Muscle of leg (tissue), 16 donors: ENCODE results near the gene KLHL9. TPM values are rescaled to one million over a fixed set of nuclear protein-coding genes. Genes with fewer than 3 reads are reported as not detected.
A peak's percentile ranks its signal among the peaks of the same experiment; 100 is the strongest.
"Not testable (repeated sequence)": the region's sequence is repeated elsewhere in the genome, so short reads cannot be mapped to it uniquely, and the experiment has no call there.

Experiments used
- DNase-seq: peaks from one replicate; pipeline ENCODE4 v3.0.0; 2013
- H3K27ac ChIP-seq: one replicate; pipeline ENCODE4 v1.5.1; 2013; ENCODE audit warnings: mild to moderate bottlenecking, low read length, control low read depth
- H3K27me3 ChIP-seq: one replicate; pipeline ENCODE4 v1.6.1; 2013; ENCODE audit warnings: low read length; ENCODE audit not compliant: control insufficient read depth, insufficient read depth
- H3K36me3 ChIP-seq: one replicate; pipeline ENCODE4 v1.6.1; 2013; ENCODE audit warnings: low read length; ENCODE audit not compliant: control insufficient read depth, insufficient read depth
- H3K4me1 ChIP-seq: one replicate; pipeline ENCODE4 v1.6.1; 2013; ENCODE audit warnings: low read length; ENCODE audit not compliant: control insufficient read depth, insufficient read depth
- H3K4me3 ChIP-seq: one replicate; pipeline ENCODE4 v1.5.1; 2013; ENCODE audit warnings: low read length, control low read depth
- H3K9me3 ChIP-seq: replicated peaks from 2 replicates; pipeline ENCODE4 v1.6.1; 2013; ENCODE audit warnings: low read depth, low read length; ENCODE audit not compliant: control insufficient read depth
- WGBS: methylation state at CpG from one replicate; pipeline ENCODE4 v1.1.5; 2013; ENCODE audit warnings: missing lambda C conversion rate; ENCODE audit not compliant: insufficient coverage; 5-methylcytosine and 5-hydroxymethylcytosine counted together
- long read RNA-seq, 11 donors: transcript quantifications; one replicate each; lab custom pipeline, GENCODE V29; 2026
- polyA plus RNA-seq, 8 donors: library from polyadenylated mRNA; unstranded; fragments of 120-200 nt; gene quantifications; one replicate each; pipeline versions ENCODE4 v1.2.1 to v1.2.3, GENCODE V29; 2013; ENCODE audit warnings: inconsistent platforms in 1 of 8, low replicate concordance in 1 of 8; ENCODE audit not compliant: insufficient read length in 8 of 8, insufficient read depth in 1 of 8
- total RNA-seq: library from RNA; stranded (reverse); fragments of 120-200 nt; gene quantifications from one replicate; pipeline ENCODE4 v1.2.4, GENCODE V29; 2013

The KLHL9 gene, protein sequence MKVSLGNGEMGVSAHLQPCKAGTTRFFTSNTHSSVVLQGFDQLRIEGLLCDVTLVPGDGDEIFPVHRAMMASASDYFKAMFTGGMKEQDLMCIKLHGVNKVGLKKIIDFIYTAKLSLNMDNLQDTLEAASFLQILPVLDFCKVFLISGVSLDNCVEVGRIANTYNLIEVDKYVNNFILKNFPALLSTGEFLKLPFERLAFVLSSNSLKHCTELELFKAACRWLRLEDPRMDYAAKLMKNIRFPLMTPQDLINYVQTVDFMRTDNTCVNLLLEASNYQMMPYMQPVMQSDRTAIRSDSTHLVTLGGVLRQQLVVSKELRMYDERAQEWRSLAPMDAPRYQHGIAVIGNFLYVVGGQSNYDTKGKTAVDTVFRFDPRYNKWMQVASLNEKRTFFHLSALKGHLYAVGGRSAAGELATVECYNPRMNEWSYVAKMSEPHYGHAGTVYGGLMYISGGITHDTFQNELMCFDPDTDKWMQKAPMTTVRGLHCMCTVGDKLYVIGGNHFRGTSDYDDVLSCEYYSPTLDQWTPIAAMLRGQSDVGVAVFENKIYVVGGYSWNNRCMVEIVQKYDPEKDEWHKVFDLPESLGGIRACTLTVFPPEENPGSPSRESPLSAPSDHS
- total RNA-seq (22.5 TPM), polyA plus RNA-seq (10 to 100 TPM; 16.8 to 31.6 (median 21.5) TPM)
- long read RNA-seq, donor 1, full-length matches to known transcripts = 8 of 8 reads
- long read RNA-seq, donor 1, partial matches to known transcripts = 0 of 8 reads
- long read RNA-seq, donor 1, other reads (novel, unspliced or antisense) = 0 of 8 reads
- long read RNA-seq, donor 2, full-length matches to known transcripts = 5 of 5 reads
- long read RNA-seq, donor 2, partial matches to known transcripts = 0 of 5 reads
- long read RNA-seq, donor 2, other reads (novel, unspliced or antisense) = 0 of 5 reads
- long read RNA-seq, donor 3, full-length matches to known transcripts = 21 of 21 reads
- long read RNA-seq, donor 3, partial matches to known transcripts = 0 of 21 reads
- long read RNA-seq, donor 3, other reads (novel, unspliced or antisense) = 0 of 21 reads
- long read RNA-seq, donor 4, full-length matches to known transcripts = 12 of 12 reads
- long read RNA-seq, donor 4, partial matches to known transcripts = 0 of 12 reads
- long read RNA-seq, donor 4, other reads (novel, unspliced or antisense) = 0 of 12 reads
- long read RNA-seq, donor 5, full-length matches to known transcripts = 43 of 43 reads
- long read RNA-seq, donor 5, partial matches to known transcripts = 0 of 43 reads
- long read RNA-seq, donor 5, other reads (novel, unspliced or antisense) = 0 of 43 reads
- long read RNA-seq, donor 6, full-length matches to known transcripts = 32 of 32 reads
- long read RNA-seq, donor 6, partial matches to known transcripts = 0 of 32 reads
- long read RNA-seq, donor 6, other reads (novel, unspliced or antisense) = 0 of 32 reads
- long read RNA-seq, donor 7, full-length matches to known transcripts = 36 of 36 reads
- long read RNA-seq, donor 7, partial matches to known transcripts = 0 of 36 reads
- long read RNA-seq, donor 7, other reads (novel, unspliced or antisense) = 0 of 36 reads
- long read RNA-seq, donor 8, full-length matches to known transcripts = 17 of 17 reads
- long read RNA-seq, donor 8, partial matches to known transcripts = 0 of 17 reads
- long read RNA-seq, donor 8, other reads (novel, unspliced or antisense) = 0 of 17 reads
- long read RNA-seq, donor 9, full-length matches to known transcripts = 21 of 21 reads
- long read RNA-seq, donor 9, partial matches to known transcripts = 0 of 21 reads
- long read RNA-seq, donor 9, other reads (novel, unspliced or antisense) = 0 of 21 reads
- long read RNA-seq, donor 10, full-length matches to known transcripts = 33 of 33 reads
- long read RNA-seq, donor 10, partial matches to known transcripts = 0 of 33 reads
- long read RNA-seq, donor 10, other reads (novel, unspliced or antisense) = 0 of 33 reads
- long read RNA-seq, donor 11, full-length matches to known transcripts = 26 of 26 reads
- long read RNA-seq, donor 11, partial matches to known transcripts = 0 of 26 reads
- long read RNA-seq, donor 11, other reads (novel, unspliced or antisense) = 0 of 26 reads

DNA sequence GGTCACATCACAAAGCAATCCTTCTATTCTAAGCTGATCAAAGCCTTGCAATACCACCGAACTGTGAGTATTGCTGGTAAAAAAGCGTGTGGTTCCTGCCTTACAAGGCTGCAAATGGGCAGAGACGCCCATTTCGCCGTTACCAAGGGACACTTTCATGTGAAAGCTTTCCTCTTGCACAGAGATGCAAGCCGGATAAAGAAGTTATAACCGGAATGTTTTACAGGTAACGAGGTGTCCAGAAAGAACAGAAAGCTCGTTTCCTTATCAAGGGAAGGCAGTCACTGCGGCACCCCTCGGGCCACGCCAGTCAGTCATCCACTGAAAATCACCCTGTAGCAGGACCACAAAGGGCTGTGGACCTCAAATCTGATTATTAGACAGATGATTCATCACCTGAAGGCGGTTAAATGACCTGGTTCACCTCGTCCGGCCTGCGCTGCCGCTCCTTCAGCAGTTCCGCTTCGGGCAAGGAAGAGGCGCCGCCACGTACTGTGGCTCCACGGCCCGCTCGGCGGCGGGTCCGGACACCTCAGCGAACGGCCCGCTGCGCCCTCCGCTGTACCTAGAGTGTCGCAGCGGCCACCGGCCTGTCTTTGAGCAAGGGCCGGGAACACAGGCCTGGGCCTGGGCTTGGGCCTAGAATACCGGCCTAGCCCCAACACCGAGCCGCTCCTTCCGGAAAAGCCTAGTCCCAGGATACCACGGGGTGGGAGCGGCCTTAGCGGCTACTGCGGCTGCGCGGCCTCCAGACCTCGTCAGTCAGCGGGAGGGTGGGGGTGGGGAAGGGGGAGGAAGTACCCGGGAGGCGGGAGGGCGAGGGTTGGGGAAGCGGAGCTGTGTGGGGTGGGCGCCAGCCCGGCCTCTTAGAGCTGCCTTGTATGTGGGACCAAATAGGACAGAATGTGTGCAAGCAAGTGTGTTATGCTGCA is at the start of gene KLHL9:
TSS of gene KLHL9 (minus strand) at position 704 of the 932 bp plus-strand sequence. CDS start at position 159, 545 bp downstream.
- 0% methylated on average over 50 of the region's 55 CpGs for WGBS

DNA sequence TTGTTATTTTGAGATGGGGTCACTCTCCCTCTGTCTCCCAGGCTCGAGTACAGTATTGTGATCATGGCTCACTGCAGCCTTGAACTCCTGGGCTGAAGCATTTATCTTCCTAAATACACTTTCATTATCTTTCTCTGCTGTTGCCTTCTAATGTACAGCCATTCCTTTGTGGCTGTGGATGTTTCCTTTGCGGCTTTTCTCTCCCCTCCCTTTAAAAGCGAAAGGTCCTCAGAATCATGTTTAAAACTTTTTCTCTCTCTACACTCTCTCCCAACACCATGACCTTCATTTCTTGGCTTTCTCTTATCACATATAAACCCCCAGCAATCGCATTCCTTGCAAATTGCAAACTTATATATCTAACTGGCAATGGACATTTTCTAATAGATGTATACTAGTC is 48.4 kb upstream of the KLHL9 start:
- WGBS = 94% methylated on average over 2 of the region's 4 CpGs
- no peaks in the 10 kb centered on the region for H3K4me1 ChIP-seq
- H3K27ac ChIP-seq = no peak overlapping the region
- no peaks in the 10 kb centered on the region for H3K9me3 ChIP-seq
- no peak overlapping the region for H3K4me3 ChIP-seq
- no peak for DNase-seq
- no peaks in the 10 kb centered on the region for H3K36me3 ChIP-seq
- peaks cover 3% of the 10 kb centered on the region for H3K27me3 ChIP-seq

More for the DNA sequence above, at the start of gene KLHL9:
- Histone ChIP-seq H3K27ac (peak within 1 kb of the TSS; percentile 94), H3K4me3 (peak within 1 kb of the TSS; percentile 93), H3K4me1 (peaks cover 10% of the 10 kb centered on the region), H3K36me3 (peaks cover 8% of the 10 kb centered on the region), H3K9me3 (no peaks in the 10 kb centered on the region), H3K27me3 (no peaks in the 10 kb centered on the region)
- DNase-seq = peak; percentile 98

DNA sequence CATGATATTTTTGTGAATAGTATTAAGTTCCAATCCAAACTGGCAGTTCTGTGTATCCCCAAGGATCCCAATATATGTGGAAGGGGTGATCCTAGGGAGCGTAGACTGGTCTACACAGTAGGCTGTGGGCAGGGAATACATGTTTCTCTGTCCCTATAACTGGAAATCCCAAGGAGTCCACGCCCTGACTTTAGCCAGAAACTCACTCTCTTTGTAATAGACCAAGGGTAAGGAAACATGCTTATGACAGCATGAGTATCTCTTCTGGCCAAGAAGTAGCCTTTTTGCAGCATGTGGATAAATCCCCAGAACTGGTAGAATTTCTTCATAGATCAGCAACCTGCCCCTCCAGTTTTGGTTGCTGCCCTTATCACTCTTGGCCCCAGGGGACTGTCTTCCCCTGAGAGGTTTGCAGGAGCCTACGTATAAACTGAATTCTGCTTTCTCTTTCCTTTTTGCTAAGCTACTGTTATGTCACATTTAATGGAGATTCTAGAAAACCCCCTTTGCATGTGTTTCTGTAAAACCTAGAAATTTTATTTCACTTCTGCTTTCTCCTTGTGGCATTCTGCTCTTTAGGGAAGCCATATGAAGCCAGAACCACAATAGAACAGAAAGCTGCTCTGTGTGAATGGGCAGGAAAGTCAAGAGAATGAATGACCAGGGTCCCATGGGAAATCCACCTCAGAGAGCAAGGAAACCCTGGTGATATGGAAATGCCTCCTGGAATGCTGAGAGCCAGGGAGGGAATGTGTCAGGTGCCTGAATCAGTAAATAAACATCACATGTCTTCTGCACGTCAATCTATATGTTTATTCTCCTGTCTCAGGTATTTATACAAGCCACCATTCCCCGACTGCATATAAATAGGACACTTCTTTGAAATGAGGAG is 46.5 kb upstream of the KLHL9 start:
- peak; percentile 42 for DNase-seq
- Histone ChIP-seq H3K9me3 (no peaks in the 10 kb centered on the region), H3K36me3 (no peaks in the 10 kb centered on the region), H3K4me1 (no peaks in the 10 kb centered on the region), H3K4me3 (no peak overlapping the region), H3K27ac (no peak overlapping the region), H3K27me3 (peaks cover 3% of the 10 kb centered on the region)
- WGBS = 86% methylated on average over 1 of the region's 5 CpGs

DNA sequence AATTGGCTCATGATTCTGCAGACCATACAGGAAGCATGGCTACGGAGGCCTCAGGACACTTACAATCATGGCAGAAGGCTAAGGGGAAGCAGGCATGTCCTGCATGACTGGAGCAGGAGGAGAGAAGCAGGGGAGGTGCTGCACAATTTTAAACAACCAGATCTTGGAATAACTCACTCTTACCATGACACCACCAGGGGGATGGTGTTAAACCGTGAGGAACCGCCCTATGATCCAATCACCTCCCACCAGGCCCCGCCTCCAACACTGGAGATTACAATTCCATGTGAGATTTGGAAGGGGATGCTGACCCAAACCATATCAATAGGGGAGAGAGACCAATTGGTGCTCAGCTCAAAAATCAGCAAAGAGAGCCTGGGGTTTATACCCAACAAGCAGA is 36.3 kb upstream of the KLHL9 start:
- DNase-seq, H3K4me1 ChIP-seq: not testable (repeated sequence)
- no CpG with 5 or more reads among the region's 4 CpGs for WGBS

DNA sequence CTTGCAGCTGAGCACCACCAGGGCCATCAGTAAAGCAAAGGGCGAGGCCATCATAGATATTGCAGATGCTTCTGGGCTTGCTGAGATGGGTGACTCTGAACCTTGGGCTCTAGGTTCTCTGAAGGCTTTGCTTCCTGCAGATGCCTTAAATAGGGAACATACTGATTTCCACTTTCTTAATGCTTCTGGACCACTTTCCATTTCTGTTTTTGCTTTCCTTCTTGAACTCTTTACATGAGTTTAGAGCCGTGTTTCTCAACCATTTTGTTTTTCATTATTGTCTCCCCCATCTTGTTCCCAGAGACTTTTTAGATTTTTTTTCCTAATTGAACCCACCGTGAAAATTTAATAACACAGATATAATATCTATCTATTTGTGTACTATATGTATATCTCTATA is 32.8 kb upstream of the KLHL9 start, which contains the start of gene IFNA13:
TSS of gene IFNA13 (minus strand) at position 101 of the 400 bp plus-strand sequence. CDS start at position 54, 47 bp downstream.
- Histone ChIP-seq H3K4me3 (no peak within 1 kb of the TSS), H3K27ac (no peak within 1 kb of the TSS), H3K36me3 (no peaks in the 10 kb centered on the region), H3K27me3 (peaks cover 2% of the 10 kb centered on the region), H3K4me1 (no peaks in the 10 kb centered on the region), H3K9me3 (no peaks in the 10 kb centered on the region)
- 75% methylated on average over 1 of the region's 3 CpGs for WGBS
- DNase-seq = no peak

More for the DNA sequence above, 36.3 kb upstream of the KLHL9 start:
- not testable (repeated sequence) for H3K27me3 ChIP-seq, H3K36me3 ChIP-seq, H3K27ac ChIP-seq, H3K4me3 ChIP-seq, H3K9me3 ChIP-seq

DNA sequence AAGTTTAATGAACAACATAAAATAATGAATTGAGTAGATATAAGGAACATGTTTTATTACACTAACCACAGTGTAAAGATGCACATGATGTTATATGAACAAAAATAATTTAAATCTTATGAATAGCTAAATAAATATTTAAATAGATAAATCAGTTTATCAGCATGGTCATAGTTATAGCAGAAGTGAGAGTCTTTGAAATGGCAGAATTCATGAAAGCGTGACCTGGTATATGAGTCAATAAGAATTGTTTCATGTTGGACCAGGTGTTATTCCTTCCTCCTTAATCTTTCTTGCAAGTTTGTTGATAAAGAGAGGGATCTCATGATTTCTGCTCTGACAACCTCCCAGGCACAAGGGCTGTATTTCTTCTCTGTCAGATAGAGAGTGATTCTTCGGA is 32.0 kb upstream of the KLHL9 start:
- H3K27me3 ChIP-seq, H3K4me1 ChIP-seq, DNase-seq, H3K36me3 ChIP-seq, H3K4me3 ChIP-seq, H3K9me3 ChIP-seq, H3K27ac ChIP-seq: not testable (repeated sequence)
- WGBS = no CpG with 5 or more reads among the region's 2 CpGs

DNA sequence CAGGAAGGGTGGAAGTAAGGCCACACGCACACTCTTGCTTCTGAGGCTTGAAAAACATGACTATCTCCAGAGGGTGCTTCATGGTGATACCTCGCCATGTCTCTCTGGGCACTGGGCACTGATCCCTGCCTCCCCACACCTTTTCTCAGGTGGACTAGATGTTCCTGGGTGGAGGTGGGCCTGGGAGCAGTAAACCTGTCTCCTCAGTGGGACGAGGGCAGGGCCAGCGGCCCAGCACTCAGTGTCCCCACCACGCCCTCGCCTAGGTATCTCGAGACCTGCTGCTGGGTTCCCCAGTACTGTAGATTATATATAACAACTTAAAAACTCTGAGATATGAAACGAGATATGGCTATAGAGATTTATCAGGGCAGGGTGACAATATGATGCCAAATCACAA is 27.1 kb upstream of the KLHL9 start:
- Histone ChIP-seq H3K9me3 (no peaks in the 10 kb centered on the region), H3K36me3 (no peaks in the 10 kb centered on the region), H3K27ac (no peak overlapping the region), H3K27me3 (peaks cover 2% of the 10 kb centered on the region), H3K4me1 (no peaks in the 10 kb centered on the region), H3K4me3 (no peak overlapping the region)
- DNase-seq = no peak
- no CpG with 5 or more reads among the region's 8 CpGs for WGBS
